Stomach (tissue), 4 donors: ENCODE results near the gene ACAP2.

Experiments
- POLR2A ChIP-seq, 4 donors: fragments of 450-650 bp; IDR thresholded peaks; one replicate each; pipeline ENCODE4 v1.6.1; 2016; ENCODE audit warnings: antibody characterized with exemption in 4 of 4, control low read depth in 2 of 4, mild to moderate bottlenecking in 1 of 4, moderate library complexity in 1 of 4
- POLR2AphosphoS5 ChIP-seq, 3 donors: sonication (generic); formaldehyde crosslinking; IDR thresholded peaks; one replicate each; pipeline ENCODE4 v1.6.1; 2016; ENCODE audit warnings: antibody characterized with exemption in 3 of 3
- TF ChIP-seq, protein P1 (sequence below), 7 experiments: fragments of 450-650 bp in 4 of 7; fragments of 200-600 bp in 3 of 7; sonication (generic) in 3 of 7; IDR thresholded peaks; one replicate each; pipeline ENCODE4 v1.5.1; 2016 to 2019; ENCODE audit warnings: antibody characterized with exemption in 7 of 7, control low read depth in 2 of 7, mild to moderate bottlenecking in 1 of 7

DNA sequence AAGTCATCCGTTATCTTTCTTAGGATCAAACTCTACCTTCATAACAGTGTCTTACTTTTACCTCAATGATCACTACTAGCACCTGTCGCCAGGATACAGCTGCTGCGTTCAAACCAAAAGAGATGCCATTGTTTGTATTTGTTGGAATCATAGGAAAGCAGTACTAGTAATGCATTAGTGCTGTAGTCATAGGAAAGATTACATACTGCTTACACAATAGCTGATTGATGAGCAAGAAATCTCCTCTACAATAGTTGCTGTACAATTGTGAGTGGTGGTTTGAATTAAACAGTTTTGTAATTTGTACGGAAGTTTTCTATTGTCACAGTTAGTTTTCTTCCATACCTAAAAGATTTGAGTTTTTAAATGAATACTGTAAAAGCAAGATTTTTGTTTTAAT, 21.4 kb downstream of the ACAP2 start:
- TF ChIP-seq, protein P1, sequence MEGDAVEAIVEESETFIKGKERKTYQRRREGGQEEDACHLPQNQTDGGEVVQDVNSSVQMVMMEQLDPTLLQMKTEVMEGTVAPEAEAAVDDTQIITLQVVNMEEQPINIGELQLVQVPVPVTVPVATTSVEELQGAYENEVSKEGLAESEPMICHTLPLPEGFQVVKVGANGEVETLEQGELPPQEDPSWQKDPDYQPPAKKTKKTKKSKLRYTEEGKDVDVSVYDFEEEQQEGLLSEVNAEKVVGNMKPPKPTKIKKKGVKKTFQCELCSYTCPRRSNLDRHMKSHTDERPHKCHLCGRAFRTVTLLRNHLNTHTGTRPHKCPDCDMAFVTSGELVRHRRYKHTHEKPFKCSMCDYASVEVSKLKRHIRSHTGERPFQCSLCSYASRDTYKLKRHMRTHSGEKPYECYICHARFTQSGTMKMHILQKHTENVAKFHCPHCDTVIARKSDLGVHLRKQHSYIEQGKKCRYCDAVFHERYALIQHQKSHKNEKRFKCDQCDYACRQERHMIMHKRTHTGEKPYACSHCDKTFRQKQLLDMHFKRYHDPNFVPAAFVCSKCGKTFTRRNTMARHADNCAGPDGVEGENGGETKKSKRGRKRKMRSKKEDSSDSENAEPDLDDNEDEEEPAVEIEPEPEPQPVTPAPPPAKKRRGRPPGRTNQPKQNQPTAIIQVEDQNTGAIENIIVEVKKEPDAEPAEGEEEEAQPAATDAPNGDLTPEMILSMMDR (IDR thresholded peaks at IDR 0.05): no peak
- TF ChIP-seq POLR2A (IDR thresholded peaks at IDR 0.05) (no peak), POLR2AphosphoS5 (IDR thresholded peaks at IDR 0.05) (no peak)
